ENCODE data around the gene C6orf163. TPM values are rescaled to one million over a fixed set of nuclear protein-coding genes. Genes with fewer than 3 reads are reported as not detected.

Gene C6orf163
- total RNA-seq, 4 donors from 2014 or later = 7.0 to 8.6 TPM; not detected in 2

GRCh38 chr6:87333591-87334181 lies 10.9 kb upstream of the C6orf163 start:
- no peak overlapping the region for H3K27ac ChIP-seq
- TF ChIP-seq, protein P1, sequence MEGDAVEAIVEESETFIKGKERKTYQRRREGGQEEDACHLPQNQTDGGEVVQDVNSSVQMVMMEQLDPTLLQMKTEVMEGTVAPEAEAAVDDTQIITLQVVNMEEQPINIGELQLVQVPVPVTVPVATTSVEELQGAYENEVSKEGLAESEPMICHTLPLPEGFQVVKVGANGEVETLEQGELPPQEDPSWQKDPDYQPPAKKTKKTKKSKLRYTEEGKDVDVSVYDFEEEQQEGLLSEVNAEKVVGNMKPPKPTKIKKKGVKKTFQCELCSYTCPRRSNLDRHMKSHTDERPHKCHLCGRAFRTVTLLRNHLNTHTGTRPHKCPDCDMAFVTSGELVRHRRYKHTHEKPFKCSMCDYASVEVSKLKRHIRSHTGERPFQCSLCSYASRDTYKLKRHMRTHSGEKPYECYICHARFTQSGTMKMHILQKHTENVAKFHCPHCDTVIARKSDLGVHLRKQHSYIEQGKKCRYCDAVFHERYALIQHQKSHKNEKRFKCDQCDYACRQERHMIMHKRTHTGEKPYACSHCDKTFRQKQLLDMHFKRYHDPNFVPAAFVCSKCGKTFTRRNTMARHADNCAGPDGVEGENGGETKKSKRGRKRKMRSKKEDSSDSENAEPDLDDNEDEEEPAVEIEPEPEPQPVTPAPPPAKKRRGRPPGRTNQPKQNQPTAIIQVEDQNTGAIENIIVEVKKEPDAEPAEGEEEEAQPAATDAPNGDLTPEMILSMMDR (IDR thresholded peaks at IDR 0.05) = no peak
- no peak for TF ChIP-seq POLR2A (IDR thresholded peaks at IDR 0.05)
- no peaks in the 10 kb centered on the region for H3K36me3 ChIP-seq
- DNase-seq = no peak
- no peaks in the 10 kb centered on the region for H3K9me3 ChIP-seq
- intact Hi-C loops (cut with DNase I; ENCODE audit: low total_unique reads) = no loop called here
- no peaks in the 10 kb centered on the region for H3K27me3 ChIP-seq
- H3K4me3 ChIP-seq = no peak overlapping the region
- no peaks in the 10 kb centered on the region for H3K4me1 ChIP-seq

DNA sequence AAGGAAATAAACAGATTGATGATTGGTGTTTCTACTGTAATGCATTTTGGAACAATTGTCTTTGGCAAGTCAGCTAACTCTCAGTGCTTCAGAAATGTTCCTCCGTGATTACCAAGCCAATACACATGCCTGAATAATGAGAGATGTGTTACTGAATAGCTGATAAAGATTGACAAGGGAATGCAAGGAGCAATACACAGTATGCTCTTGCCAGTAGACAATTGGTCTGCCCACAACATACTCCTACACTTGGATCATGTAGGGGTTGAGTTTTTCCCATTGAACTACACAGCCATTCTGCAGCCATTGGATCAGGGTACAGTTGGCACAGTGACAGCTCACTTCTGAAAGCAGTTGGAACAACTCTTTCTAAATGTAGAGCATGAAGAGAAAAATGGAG lies 9.9 kb upstream of the C6orf163 start:
- Histone ChIP-seq H3K4me1 (no peaks in the 10 kb centered on the region), H3K36me3 (no peaks in the 10 kb centered on the region), H3K4me3 (no peak overlapping the region), H3K27ac (no peak overlapping the region), H3K27me3 (no peaks in the 10 kb centered on the region), H3K9me3 (no peaks in the 10 kb centered on the region)
- no peak for TF ChIP-seq POLR2A (IDR thresholded peaks at IDR 0.05)
- TF ChIP-seq, protein P1 (IDR thresholded peaks at IDR 0.05) = no peak
- intact Hi-C loops (cut with DNase I; ENCODE audit: low total_unique reads) = no loop called here
- DNase-seq = no peak

- Histone ChIP-seq H3K9me3 (no peaks in the 10 kb centered on the region), H3K4me1 (no peaks in the 10 kb centered on the region), H3K27me3 (no peaks in the 10 kb centered on the region), H3K4me3 (no peak overlapping the region), H3K36me3 (no peaks in the 10 kb centered on the region), H3K27ac (no peak overlapping the region)
- no peak for DNase-seq
- TF ChIP-seq, protein P1 (IDR thresholded peaks at IDR 0.05) = no peak
- TF ChIP-seq POLR2A (IDR thresholded peaks at IDR 0.05) = no peak
- intact Hi-C loops (cut with DNase I; ENCODE audit: low total_unique reads) = no loop called here
Observed at GRCh38 chr6:87336367-87336766, 8.2 kb upstream of the C6orf163 start.

GRCh38 chr6:87340230-87340629 lies 4.4 kb upstream of the C6orf163 start:
- TF ChIP-seq POLR2A (IDR thresholded peaks at IDR 0.05) = no peak
- TF ChIP-seq, protein P1 (IDR thresholded peaks at IDR 0.05) = no peak
- intact Hi-C loops (cut with DNase I; ENCODE audit: low total_unique reads) = no loop called here
- H3K9me3 ChIP-seq = no peaks in the 10 kb centered on the region
- no peak overlapping the region for H3K4me3 ChIP-seq
- H3K27me3 ChIP-seq = no peaks in the 10 kb centered on the region
- H3K27ac ChIP-seq = no peak overlapping the region
- no peak for DNase-seq
- H3K4me1 ChIP-seq = no peaks in the 10 kb centered on the region
- H3K36me3 ChIP-seq = no peaks in the 10 kb centered on the region

GRCh38 chr6:87341158-87341557 lies 3.5 kb upstream of the C6orf163 start:
- H3K27ac ChIP-seq = no peak overlapping the region
- H3K36me3 ChIP-seq = no peaks in the 10 kb centered on the region
- H3K4me1 ChIP-seq = no peaks in the 10 kb centered on the region
- H3K27me3 ChIP-seq = no peaks in the 10 kb centered on the region
- no peak overlapping the region for H3K4me3 ChIP-seq
- DNase-seq = no peak
- TF ChIP-seq POLR2A (IDR thresholded peaks at IDR 0.05) = no peak
- TF ChIP-seq, protein P1 (IDR thresholded peaks at IDR 0.05) = no peak
- H3K9me3 ChIP-seq = no peaks in the 10 kb centered on the region
- intact Hi-C loops (cut with DNase I; ENCODE audit: low total_unique reads) = no loop called here
